GM13976 (cell line): Measurements from ENCODE around the gene RPL37.
"Not testable (repeated sequence)": the region's sequence is repeated elsewhere in the genome, so short reads cannot be mapped to it uniquely, and the experiment has no call there.

ENCODE experiments used
- DNase-seq: peaks from one replicate; pipeline ENCODE4 v3.0.0; 2012; ENCODE audit warnings: low spot score
- CTCF ChIP-seq: IDR thresholded peaks from 2 replicates; pipeline ENCODE4 v1.5.1; 2012; ENCODE audit warnings: borderline replicate concordance, mild to moderate bottlenecking; ENCODE audit not compliant: insufficient read depth; ENCODE audit errors: extremely low read depth, missing control alignments, control extremely low read depth
- in situ Hi-C: fragments of 300-500 bp; cut with MboI; formaldehyde crosslinking; loops from one replicate; pipeline ENCODE4 v1.12.0; 2022; ENCODE audit warnings: low sequenced_read_pairs, mixed read lengths, inconsistent platforms; ENCODE audit not compliant: unreplicated experiment

The RPL37 gene

GRCh38 chr5:40791715-40792139 is 43.3 kb downstream of the RPL37 start:
- in situ Hi-C loops = no loop called here
- no peak for TF ChIP-seq CTCF
- no peak for DNase-seq

- no peak for TF ChIP-seq CTCF
- no peak for DNase-seq
- in situ Hi-C loops = no loop called here
These were observed 44.0 kb downstream of the RPL37 start for GRCh38 chr5:40790947-40791593.

DNA sequence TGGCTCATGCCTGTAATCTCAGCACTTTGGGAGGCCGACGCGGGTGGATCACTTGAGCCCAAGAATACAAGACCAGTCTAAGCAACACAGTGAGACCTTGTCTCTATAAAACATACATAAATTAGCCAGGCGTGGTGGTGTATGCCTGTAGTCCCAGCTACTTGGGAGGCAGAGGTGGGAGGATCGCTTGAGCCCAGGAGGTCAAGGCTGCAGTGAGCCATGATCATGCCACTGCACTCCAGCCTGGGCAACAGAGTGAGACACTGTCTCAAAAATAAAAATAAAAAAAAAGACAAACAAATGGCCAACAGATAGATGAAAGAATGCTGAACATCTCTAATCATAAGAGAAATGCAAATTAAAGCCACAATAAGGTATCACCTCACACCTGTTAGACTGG is 46.1 kb downstream of the RPL37 start:
- in situ Hi-C loops, DNase-seq: not testable (repeated sequence)

- TF ChIP-seq CTCF = no peak
- DNase-seq = no peak
- in situ Hi-C loops = no loop called here
These were observed 47.0 kb downstream of the RPL37 start for GRCh38 chr5:40787986-40788385.

DNA sequence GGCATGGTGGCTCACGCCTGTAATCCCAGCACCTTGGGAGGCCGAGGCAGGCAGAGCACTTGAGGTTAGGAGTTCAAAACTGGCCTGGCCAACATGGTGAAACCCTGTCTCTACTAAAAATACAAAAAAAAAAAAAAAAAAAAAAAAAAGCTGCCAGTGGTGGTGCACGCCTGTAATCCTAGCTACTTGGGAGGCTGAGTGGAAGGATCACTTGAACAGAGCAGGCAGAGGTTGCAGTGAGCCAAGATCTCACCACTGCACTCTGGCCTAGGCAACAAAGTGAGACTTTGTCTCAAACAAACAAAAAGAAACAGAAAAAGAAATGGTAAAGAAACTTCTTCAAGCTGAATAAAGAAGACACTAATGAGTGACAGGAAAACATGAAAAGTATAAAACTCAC is 48.4 kb downstream of the RPL37 start:
- in situ Hi-C loops, DNase-seq: not testable (repeated sequence)

DNA sequence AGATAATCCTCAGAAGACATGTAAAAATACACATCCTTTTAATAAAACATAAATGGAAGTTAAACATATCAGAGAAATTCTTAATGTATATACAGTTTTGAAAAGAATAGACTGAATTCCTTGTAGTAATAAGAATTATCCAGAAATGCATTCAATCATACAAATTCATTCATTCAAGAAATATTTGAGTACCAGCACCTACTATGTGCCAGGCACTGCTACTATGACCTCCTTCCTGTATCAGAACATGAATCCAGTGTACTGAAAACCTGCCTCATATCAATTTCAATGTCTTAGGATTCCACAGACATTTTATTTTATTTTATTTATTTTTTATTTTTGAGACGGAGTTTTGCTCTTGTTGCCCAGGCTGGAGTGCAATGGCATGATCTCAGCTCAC is 50.1 kb downstream of the RPL37 start:
- DNase-seq = no peak
- in situ Hi-C loops = no loop called here
- no peak for TF ChIP-seq CTCF

DNA sequence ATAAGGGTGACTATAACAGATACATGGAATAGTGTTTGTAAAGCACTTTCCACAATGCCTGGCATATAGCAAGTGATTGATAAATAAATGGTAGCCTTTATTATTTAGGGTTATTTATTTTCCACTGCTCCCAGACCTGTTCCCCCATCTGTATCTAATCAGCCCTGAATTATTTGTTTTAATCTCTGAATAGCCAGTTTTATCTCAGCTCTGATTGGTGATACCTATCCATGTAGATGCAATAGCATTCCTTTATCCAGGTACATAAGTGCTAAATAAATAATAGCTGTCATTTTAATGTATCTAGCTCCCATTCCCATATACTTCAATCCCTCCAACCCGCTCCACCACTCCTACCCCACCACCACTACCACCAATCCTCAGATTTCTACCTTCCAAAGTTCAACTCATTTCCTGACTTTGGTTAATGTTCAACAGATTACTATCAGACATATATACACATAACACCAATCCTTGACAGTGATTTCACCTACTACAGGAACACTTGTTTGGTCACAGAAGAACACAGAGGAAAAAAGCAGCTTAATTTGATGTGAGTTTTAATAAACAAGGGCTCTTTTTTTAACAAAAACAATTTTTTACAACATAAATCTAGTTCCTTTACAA is 50.9 kb downstream of the RPL37 start:
- in situ Hi-C loops = no loop called here
- no peak for DNase-seq
- no peak for TF ChIP-seq CTCF
